Left renal pelvis (tissue), 4 donors: Measurements from ENCODE around the gene PCTP. TPM values are rescaled to one million over a fixed set of nuclear protein-coding genes. Genes with fewer than 3 reads are reported as not detected.

ENCODE experiments used
- DNase-seq, 4 donors: peaks; one replicate each; pipeline ENCODE4 v3.0.0-alpha.2; 2013; ENCODE audit warnings: low read depth in 4 of 4, low spot score in 3 of 4
- polyA plus RNA-seq, 4 donors: library from polyadenylated mRNA; unstranded; fragments of 120-200 nt; gene quantifications; one replicate each; pipeline ENCODE4 v1.2.1, GENCODE V29; 2013; ENCODE audit not compliant: insufficient read length in 4 of 4

The PCTP gene
- polyA plus RNA-seq = 10 to 100 TPM; 19.0 to 31.6 (median 29.5) TPM

DNA sequence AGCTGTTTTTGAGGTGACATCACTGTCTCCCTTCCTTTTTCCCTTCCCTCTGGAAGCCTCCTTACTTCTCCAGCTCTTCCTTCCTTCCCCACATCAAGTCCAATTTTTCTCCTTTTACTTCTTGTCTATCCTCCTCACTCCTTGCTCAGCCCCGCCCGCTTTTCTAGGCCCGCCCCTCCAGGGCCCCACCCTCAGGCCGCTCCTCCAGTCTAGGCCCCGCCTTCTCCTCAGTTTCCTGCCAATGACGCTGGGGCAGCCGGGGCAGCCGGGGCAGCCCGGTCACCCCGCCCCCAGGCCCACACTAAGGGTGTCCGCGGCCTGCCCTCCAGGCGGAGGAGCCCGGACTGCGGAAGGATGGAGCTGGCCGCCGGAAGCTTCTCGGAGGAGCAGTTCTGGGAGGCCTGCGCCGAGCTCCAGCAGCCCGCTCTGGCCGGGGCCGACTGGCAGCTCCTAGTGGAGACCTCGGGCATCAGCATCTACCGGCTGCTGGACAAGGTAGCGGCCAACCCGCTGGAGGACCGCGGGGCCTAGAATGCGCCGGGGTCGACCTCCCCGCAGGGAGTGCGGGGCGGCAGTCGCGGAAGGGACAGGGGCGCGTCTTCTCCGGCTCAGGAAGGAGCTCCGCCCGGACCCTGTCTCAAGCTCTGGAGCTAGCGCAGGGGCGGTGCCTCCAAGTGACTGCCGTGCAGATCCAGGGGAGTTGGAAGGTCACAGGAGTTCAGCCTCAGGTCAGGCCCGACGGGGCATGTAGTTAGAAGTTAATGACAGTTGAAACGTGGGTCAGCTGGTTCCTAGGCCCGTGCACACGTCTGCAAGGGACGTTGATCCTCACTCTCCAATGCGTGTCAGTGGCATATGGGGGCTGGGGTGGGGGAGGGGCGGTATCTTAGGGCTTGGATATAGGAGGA is at the start of gene PCTP:
Gene PCTP (plus strand): TSS at position 302 of the 908 bp plus-strand sequence. CDS start 53 bp downstream, at position 355.
- DNase-seq = peak; percentile 64 to 75 (median 72)

DNA sequence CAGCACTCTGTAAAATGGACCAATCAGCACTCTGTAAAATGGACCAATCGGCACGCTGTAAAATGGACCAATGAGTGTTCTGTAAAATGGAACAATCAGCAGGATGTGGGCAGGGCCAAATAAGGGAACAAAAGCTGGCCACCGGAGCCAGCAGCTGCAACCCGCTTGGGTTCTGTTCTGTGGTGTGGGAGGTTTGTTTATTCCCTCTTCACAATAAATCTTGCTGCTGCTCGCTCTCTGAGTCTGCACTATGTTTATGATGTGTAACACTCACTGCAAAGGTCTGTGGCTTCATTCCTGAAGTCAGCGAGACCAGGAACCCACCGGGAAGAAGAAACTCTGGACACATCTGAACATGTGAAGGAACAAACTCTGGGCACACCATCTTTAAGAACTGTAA is 48.7 kb upstream of the PCTP start:
- no peak for DNase-seq

DNA sequence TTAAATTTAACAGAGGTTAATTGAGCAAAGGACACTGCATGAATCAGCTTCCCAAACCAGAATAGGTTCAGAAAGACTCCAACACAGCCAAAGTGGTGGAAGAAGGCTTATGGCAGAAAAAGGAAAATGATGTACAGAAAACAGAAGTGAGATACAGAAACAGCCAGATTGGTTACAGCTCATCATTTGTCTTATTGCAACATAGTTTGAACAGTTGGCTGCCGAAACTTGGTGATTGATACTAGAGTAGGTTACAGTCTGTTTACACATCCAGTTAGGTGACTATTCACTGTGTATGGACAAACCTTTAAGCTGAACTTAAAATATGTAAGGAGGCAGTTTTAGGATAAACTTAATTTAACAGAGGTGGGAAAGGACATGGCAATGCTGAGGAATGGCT is 46.5 kb upstream of the PCTP start:
- no peak for DNase-seq

DNA sequence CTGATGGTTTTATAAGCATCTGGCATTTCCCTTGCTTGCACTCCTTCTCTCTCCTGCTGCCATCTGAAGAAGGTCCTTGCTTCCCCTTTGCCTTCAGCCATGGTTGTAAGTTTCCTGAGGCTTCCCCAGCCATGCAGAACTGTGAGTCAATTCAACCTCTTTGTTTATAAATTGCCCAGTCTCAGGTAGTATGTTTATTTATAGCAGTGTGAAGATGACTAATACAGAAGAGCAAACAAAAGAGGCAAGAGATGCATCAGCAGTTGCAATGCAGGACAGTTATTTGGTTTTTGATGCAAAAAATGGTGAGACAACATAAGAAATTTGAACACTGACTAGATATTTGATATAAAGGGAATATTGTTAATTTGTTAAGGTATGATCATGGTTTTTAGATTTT is 45.0 kb upstream of the PCTP start:
- no peak for DNase-seq

DNA sequence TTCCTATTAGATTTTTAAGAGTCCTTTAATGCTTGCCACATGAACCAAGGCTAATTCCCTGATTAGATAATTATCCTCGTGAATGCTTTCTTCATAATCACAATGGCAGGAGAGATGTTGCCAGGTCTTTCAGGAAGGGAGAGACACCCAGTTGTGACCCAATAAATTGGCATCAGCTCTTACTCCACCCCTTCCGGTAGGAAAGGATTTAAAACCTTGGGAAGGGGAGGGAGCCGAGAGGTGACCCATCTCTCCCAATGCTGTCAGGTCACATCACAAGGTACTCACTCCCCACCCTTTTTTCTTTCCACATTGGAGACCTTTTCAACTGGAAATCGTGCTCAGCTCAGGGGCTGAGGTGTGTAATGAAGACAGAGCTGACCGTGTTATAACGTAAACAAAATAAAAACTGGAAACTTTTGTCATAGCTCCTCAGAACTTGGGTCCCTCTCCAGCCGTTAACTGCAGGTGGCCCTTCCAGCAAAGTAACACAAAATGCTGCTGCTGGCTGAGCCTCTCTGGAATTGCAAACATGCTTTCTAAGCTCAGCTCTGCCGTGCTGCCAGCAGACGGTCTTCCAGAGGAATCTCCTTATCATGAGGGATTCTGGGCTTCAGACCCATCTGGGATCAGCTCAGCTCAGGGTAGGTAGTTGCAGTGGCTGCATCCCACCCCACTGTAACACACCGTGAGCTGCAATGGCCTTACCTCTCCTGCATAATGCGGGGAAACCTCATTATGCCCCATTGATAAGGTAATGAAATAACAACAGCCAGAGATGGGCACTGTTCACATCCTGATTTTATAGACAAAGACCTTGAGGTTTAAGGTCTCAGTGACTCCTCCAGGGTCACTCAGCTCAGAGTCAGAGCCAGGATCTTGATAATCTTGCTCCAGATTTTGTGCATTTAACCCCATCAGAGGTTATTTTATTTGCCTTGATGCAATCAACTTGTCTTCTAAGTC is 43.8 kb upstream of the PCTP start:
- no peak for DNase-seq

DNA sequence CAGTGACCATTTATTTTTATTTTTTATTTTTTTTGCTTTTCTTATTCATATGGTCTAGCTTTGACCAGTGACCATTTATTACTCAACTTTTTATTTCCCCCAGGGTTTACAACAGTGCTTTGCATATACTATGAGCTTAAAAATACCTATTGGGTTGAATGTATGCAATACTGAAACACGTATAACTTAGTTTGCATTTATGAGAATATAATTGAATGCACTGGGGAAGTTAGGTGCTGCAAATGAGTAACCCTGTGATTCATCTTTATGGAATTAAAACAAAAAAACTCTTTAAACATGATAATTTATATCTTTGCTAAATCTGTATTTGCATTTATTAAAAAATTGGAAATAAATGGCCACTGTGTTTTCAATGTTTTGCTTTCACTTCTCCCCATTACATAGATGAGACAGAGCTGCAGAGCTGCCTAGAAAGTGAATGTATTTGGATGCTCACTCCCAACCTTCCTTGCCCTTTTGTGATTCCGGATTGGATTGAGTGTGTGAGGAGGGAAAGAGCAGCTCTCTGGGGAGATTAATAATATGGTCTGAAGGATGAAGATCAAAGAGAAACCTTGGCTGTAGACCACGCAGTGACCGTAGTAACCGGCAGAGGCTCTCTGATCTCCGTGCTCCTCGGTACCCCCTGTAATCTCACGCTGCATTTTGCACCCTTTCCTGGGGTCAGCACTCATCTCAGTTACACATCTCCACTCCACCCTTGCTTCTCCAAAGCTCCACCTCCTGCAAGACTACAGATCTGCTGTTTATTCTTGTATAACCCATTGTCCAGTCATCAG is 42.5 kb upstream of the PCTP start:
- DNase-seq = no peak

DNA sequence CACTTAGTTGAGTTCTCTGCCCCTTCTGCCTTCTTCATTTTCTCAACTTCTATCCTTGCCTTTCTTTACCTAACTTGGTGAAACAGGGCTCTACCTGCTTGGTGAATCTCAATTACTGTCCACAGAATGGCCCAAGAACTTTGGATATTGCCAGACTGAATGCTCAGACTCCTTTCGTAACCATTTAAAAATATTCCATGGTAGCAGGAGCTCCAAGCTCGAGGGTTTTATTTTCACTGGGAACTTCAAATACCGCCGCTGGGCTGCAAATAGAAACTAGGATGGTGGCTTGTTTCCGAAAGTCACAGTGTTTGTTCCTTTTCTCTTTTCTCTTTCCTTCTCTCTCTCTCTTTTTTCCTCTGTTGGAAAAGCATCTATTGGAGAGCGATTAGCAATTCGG is 41.4 kb upstream of the PCTP start:
- DNase-seq = no peak

DNA sequence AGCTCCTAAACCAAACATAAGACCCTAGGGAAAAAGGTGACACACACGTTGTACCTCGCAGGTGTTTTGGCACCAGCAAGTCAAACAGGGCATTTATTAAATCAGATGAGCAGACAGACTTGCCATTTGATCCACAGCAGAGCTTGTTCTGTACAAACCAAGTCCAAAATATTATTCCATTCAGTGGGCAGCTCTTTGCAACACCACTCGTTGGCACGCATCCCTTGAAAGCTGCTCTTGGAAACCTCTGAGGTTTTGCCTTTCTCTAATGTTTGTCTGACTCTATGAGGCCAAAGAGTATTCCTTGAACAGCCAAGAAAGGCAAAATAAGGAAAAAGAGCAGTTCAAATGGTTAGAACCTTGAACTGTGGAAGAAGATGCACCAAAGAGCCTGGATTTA is 40.9 kb upstream of the PCTP start:
- no peak for DNase-seq

DNA sequence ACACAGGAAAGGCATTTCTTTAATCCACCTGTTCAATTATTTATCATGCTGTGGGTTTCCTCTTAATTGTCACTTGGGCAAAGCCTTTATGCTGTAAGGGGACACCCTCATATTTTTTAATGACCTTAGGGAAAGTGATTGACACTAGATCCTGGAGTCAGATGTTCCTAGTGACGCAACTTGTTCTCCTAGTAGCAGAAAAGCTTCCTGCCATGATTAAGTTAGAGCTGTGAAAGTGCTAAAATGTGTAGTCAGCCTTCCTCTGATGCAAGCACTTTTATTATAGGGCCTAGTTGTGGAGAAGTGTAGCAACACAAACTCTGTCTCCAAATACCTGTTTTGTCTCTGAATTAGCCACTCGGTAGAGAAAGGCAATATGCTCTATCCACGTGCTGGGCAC is 40.4 kb upstream of the PCTP start:
- no peak for DNase-seq

DNA sequence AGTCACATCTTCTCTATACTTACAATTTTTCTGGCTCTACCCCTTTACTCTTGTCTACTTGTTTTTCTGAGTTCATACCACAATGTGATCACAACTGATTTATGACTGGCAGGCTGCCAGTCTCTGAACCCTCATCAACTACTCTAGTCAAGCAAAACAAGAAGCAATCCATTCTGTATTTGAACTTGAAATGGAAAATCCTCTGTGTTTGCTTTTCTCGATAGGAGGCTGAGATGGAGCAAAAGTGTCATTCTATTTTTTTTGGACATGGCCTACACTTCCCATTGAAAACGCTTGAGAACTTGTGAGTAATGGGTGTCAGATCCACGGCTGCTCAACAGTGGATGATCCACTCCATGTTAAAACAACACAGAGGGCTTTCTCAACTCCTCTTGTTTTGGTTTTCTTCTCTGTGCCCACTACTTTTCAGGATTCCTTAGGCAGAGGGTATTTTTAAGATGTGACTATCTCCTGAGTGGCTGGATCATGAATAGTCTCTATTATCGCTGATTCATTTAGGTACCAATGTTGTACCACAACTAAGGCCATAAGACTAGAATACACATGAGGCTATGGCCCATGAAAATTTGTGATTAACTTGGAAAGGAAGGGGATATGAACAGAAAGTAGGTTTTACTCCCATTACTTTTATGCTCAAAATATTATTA is 39.9 kb upstream of the PCTP start:
- no peak for DNase-seq

DNA sequence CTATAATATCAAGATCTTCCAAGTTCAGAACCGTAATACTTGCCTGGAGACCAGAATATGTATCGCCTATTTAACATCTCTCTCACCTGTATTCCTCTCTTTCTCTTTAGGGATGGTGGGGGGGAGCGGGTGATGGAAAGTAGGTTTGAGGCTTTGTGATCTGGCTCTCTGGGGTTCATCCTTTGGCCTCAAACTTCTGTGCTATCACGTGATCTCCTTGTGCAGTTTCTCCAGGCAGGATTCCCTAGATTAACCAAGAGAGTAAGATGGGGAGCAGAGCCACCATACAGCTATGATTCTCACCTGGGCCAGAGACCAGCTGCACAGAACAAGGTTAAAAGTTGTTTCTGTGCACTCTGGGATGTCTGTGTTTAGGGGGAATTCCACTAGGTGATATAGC is 33.4 kb upstream of the PCTP start:
- DNase-seq = no peak

DNA sequence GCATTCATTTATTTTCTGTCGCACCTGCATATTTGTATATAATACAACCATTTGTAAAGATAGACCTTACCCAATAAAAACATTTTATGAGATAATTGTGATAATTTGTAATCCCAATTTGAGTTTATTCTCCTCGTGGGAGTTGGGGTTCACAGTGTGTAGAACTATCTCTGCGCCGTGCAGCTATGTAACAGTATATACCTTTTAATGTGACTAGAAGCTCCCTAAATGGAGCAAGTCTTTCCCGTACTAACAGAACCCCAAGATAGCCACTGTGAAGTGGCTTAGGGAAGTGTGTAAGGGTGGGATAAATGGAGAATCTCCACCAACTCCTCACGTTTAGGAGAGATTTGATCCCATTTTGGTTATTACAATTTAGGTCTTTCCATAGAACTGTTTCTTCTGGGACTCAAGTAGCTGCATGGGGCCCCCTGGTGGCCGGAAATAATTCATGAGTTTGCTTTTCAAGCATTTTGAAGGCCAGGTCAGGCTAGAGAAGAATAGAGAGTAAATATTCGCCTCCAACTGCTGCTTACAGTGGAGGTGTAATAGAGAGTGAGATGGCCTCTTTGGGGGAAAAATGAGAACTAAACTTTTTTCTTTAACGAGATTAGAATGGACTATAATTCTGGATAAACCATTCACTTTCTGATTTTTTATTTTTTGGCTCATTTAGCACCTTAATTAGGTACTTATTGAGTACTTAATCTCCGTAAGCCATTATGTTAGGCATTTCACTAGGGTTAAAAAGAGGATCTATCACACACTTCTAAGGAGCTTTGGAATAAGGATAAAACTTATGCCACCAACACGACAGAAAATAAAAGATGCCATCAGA is 32.7 kb upstream of the PCTP start:
- DNase-seq = peak in 2 of 4 donors; percentile 70 to 82

DNA sequence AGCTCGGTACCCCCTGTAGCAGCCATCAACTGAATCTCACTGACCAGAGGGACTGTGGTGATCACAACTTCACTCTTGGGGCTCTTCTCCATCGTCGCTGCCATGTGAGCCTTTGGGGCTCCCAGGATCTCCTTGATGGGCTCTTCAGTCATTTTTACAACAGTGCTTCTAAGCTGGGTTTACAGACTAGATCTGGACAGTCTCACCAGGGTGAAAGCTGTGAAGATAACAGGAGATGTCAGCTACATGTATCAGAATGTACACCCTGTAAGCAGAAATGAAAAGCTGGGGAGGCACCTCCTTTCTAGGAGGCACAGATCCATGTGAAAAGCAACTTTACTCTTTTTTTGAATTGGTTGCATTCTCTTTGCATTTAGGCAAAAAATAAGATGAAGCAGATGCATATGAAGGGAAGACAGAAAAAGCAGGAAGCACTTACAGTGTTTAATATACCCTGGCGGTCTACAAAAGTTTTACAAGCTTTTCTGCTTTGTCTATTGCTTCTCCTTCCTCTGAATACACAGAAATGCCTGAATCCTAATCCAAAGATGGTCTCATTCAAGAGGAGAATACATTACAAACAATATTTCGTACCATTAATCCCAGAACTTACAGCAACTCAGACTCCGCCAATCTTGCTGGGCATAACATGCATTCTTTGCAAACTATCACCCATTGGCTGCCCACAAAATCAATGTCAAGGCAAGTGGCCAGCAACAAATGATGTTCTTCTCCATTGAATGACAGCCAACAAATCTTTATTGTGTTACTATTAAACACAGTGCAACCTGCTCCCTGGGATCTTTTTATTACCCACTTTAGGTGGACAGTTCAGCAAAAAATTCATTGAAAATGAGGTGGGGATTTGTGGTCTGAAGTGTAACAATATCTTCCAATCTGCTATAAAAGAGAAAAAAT is 29.7 kb upstream of the PCTP start:
- no peak for DNase-seq

DNA sequence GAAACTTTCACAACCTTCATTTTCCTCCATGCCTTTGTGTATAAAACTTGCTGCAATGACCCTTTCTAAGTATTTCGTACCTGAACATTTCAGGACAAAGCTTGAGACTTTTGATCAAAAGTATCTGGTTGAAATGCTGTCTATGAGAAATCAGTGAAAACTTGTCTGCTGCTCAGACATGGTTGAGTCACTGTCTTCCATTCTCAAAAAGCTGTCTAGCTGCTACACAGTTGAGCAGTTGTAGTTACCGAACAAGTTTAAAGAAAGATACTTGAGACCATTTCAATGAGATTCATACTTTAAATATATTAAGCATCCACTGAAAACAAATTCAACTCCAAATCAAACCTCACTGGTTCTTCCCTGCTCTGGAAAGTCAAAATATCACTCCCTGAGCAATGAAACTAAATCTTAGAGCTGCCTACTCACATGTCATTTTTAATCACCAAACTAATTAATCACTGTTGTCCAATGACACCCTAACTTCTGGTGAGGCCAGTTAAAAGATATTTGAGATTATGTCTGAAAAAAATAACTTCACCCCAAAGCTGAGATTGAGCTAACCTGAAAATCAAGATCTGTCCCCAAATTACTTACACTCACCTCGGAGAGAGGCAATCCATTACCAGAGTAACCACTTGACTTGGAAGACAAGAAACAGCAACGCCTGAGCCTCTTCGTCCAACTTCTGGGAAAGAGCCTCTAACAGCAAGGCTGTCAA is 28.7 kb upstream of the PCTP start:
- no peak for DNase-seq

DNA sequence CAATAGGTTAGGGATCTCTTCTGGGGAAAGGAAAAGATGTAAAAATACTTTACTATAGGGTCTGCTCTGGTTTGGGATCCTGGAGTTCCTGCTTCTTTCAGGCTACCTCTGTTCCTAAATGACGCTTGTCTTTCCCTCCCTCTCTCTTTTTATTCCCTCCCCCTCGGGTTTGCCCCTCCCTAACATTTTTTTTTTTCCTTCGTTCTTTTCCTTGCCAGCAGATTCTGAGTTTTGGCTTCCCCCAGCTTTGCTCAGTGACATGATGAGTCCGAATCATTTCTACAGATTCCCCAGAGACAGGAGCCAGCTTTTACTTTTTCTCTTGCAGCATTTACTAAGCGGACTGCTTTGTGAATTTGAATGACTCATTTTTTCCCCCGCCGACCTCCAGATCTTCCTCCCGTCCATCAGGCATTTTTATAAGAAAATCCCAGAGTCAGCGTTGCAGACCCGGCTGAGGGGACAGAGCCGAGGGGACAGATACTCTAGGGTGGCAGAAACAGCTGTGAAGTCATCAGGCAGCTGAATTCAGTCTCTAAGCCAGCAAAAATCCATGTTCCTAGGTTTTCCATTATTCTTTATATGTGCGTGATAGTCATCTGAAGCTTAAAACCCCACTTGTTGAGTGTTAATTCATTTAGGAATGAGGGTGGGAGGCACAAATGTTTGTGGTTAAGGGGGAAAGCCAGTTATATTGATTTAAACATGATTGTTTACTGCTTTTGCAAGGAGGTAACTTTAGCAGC is 27.9 kb upstream of the PCTP start, which contains the start of gene TMEM100:
Gene TMEM100 (minus strand): TSS at position 123 of the 746 bp plus-strand sequence. CDS start 1,794 bp downstream, outside the sequence.
- DNase-seq = no peak

DNA sequence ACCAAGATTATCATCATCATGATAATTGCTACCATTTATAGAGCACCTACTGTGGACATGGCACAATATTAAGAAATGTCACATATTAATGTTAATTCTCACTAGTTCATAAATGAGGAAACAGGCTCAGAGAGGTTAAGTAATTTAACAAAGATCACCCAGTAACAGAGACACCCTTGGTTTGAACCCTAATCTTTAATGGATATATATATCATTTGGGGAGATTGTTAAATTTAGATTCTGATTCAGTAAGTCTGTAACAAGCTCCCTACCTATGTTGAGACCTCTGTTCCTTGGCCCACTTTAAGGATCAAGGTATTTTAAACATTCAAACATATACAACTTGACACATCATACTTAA is 27.4 kb upstream of the PCTP start:
- no peak for DNase-seq

DNA sequence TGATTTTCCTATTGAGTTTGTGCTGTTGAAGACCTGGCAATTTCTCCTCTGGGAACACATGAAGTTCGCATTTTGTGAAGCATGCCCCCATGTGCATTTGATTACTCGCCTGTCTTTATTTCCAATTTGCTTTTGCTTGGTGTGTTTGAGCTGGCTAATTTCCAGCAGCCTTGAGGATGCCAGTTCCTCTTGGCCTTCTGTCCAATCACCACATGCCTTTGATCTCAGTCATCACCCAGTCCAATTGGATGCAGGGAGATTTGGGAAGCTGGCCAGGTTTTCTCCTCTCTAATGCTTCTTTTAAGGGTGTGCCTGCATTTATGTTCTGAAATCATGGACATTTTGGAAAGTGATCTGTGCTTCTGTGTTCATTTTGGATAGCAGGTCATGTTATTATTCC is 24.4 kb upstream of the PCTP start:
- DNase-seq = no peak
